Measurements from ENCODE around the gene PTPN6. TPM values are rescaled to one million over a fixed set of nuclear protein-coding genes. Genes with fewer than 3 reads are reported as not detected.

The PTPN6 gene
- total RNA-seq, 1 experiment from 2014 or later, result 25.0 TPM

- Histone ChIP-seq H3K4me3 (ENCODE audit: insufficient read depth, low read depth, low read length) (peak overlapping the region; percentile 78), H3K36me3 (replicated peaks; ENCODE audit: control insufficient read depth, insufficient read depth, low read length) (peaks cover 9% of the 10 kb centered on the region), H3K27me3 (ENCODE audit: control insufficient read depth, insufficient read depth, low read length) (no peaks in the 10 kb centered on the region)
- DNase-seq, result peak; percentile 27
These were observed 21.4 kb upstream of the PTPN6 start for GRCh38 chr12:6929466-6930452.

GRCh38 chr12:6932766-6933165 is 18.4 kb upstream of the PTPN6 start:
- no peak for DNase-seq
- H3K36me3 ChIP-seq (replicated peaks; ENCODE audit: control insufficient read depth, insufficient read depth, low read length), result peaks cover 13% of the 10 kb centered on the region
- no peak overlapping the region for H3K4me3 ChIP-seq (ENCODE audit: insufficient read depth, low read depth, low read length)
- H3K27me3 ChIP-seq (ENCODE audit: control insufficient read depth, insufficient read depth, low read length), result no peaks in the 10 kb centered on the region

GRCh38 chr12:6934110-6934509 is 17.0 kb upstream of the PTPN6 start:
- Histone ChIP-seq H3K4me3 (ENCODE audit: insufficient read depth, low read depth, low read length) (no peak overlapping the region), H3K36me3 (replicated peaks; ENCODE audit: control insufficient read depth, insufficient read depth, low read length) (peaks cover 14% of the 10 kb centered on the region), H3K27me3 (ENCODE audit: control insufficient read depth, insufficient read depth, low read length) (no peaks in the 10 kb centered on the region)
- DNase-seq, result no peak

- H3K4me3 ChIP-seq (ENCODE audit: insufficient read depth, low read depth, low read length), result no peak overlapping the region
- peaks cover 15% of the 10 kb centered on the region for H3K36me3 ChIP-seq (replicated peaks; ENCODE audit: control insufficient read depth, insufficient read depth, low read length)
- no peaks in the 10 kb centered on the region for H3K27me3 ChIP-seq (ENCODE audit: control insufficient read depth, insufficient read depth, low read length)
- DNase-seq, result no peak
These were observed 15.6 kb upstream of the PTPN6 start for GRCh38 chr12:6935371-6936193.

- peaks cover 19% of the 10 kb centered on the region for H3K36me3 ChIP-seq (replicated peaks; ENCODE audit: control insufficient read depth, insufficient read depth, low read length)
- no peaks in the 10 kb centered on the region for H3K27me3 ChIP-seq (ENCODE audit: control insufficient read depth, insufficient read depth, low read length)
- H3K4me3 ChIP-seq (ENCODE audit: insufficient read depth, low read depth, low read length), result no peak overlapping the region
- DNase-seq, result no peak
These were observed 14.9 kb upstream of the PTPN6 start for GRCh38 chr12:6936194-6936635.

GRCh38 chr12:6936636-6937480 is 14.3 kb upstream of the PTPN6 start:
- Histone ChIP-seq H3K36me3 (replicated peaks; ENCODE audit: control insufficient read depth, insufficient read depth, low read length) (peaks cover 21% of the 10 kb centered on the region), H3K27me3 (ENCODE audit: control insufficient read depth, insufficient read depth, low read length) (no peaks in the 10 kb centered on the region), H3K4me3 (ENCODE audit: insufficient read depth, low read depth, low read length) (peak overlapping the region; percentile 79)
- DNase-seq, result peak; percentile 87

GRCh38 chr12:6937481-6938352 is 13.4 kb upstream of the PTPN6 start:
- H3K27me3 ChIP-seq (ENCODE audit: control insufficient read depth, insufficient read depth, low read length), result no peaks in the 10 kb centered on the region
- peak; percentile 94 for DNase-seq
- H3K4me3 ChIP-seq (ENCODE audit: insufficient read depth, low read depth, low read length), result peak overlapping the region; percentile 79
- peaks cover 21% of the 10 kb centered on the region for H3K36me3 ChIP-seq (replicated peaks; ENCODE audit: control insufficient read depth, insufficient read depth, low read length)

- DNase-seq, result no peak
- Histone ChIP-seq H3K4me3 (ENCODE audit: insufficient read depth, low read depth, low read length) (peak overlapping the region; percentile 79), H3K36me3 (replicated peaks; ENCODE audit: control insufficient read depth, insufficient read depth, low read length) (peaks cover 19% of the 10 kb centered on the region), H3K27me3 (ENCODE audit: control insufficient read depth, insufficient read depth, low read length) (no peaks in the 10 kb centered on the region)
These were observed 12.6 kb upstream of the PTPN6 start for GRCh38 chr12:6938353-6939190.

- Histone ChIP-seq H3K27me3 (ENCODE audit: control insufficient read depth, insufficient read depth, low read length) (no peaks in the 10 kb centered on the region), H3K36me3 (replicated peaks; ENCODE audit: control insufficient read depth, insufficient read depth, low read length) (peaks cover 16% of the 10 kb centered on the region), H3K4me3 (ENCODE audit: insufficient read depth, low read depth, low read length) (no peak overlapping the region)
- no peak for DNase-seq
These were observed 12.0 kb upstream of the PTPN6 start for GRCh38 chr12:6939191-6939540.

- H3K4me3 ChIP-seq (ENCODE audit: insufficient read depth, low read depth, low read length), result no peak overlapping the region
- no peak for DNase-seq
- H3K36me3 ChIP-seq (replicated peaks; ENCODE audit: control insufficient read depth, insufficient read depth, low read length), result peaks cover 9% of the 10 kb centered on the region
- H3K27me3 ChIP-seq (ENCODE audit: control insufficient read depth, insufficient read depth, low read length), result no peaks in the 10 kb centered on the region
These were observed 9.9 kb upstream of the PTPN6 start for GRCh38 chr12:6941267-6941666.

GRCh38 chr12:6941782-6942181 is 9.4 kb upstream of the PTPN6 start:
- peaks cover 9% of the 10 kb centered on the region for H3K36me3 ChIP-seq (replicated peaks; ENCODE audit: control insufficient read depth, insufficient read depth, low read length)
- H3K4me3 ChIP-seq (ENCODE audit: insufficient read depth, low read depth, low read length), result no peak overlapping the region
- no peaks in the 10 kb centered on the region for H3K27me3 ChIP-seq (ENCODE audit: control insufficient read depth, insufficient read depth, low read length)
- peak; percentile 42 for DNase-seq

- Histone ChIP-seq H3K4me3 (ENCODE audit: insufficient read depth, low read depth, low read length) (no peak overlapping the region), H3K36me3 (replicated peaks; ENCODE audit: control insufficient read depth, insufficient read depth, low read length) (peaks cover 9% of the 10 kb centered on the region), H3K27me3 (ENCODE audit: control insufficient read depth, insufficient read depth, low read length) (no peaks in the 10 kb centered on the region)
- peak; percentile 50 for DNase-seq
These were observed 8.9 kb upstream of the PTPN6 start for GRCh38 chr12:6942331-6942665.

GRCh38 chr12:6943389-6943721 is 7.8 kb upstream of the PTPN6 start:
- Histone ChIP-seq H3K4me3 (ENCODE audit: insufficient read depth, low read depth, low read length) (no peak overlapping the region), H3K27me3 (ENCODE audit: control insufficient read depth, insufficient read depth, low read length) (no peaks in the 10 kb centered on the region), H3K36me3 (replicated peaks; ENCODE audit: control insufficient read depth, insufficient read depth, low read length) (peaks cover 9% of the 10 kb centered on the region)
- peak; percentile 97 for DNase-seq
